Gastroesophageal sphincter (tissue), 3 donors: ENCODE measurements around the gene TMEM30B.

Experiments used
- CTCF ChIP-seq, 4 experiments: fragments of 200-600 bp in 2 of 4; fragments of 450-650 bp in 2 of 4; sonication (generic) in 1 of 4; IDR thresholded peaks; one replicate each; pipeline ENCODE4 v1.5.1; 2017 to 2019; ENCODE audit warnings: antibody characterized with exemption in 4 of 4, mild to moderate bottlenecking in 2 of 4, moderate library complexity in 2 of 4
- POLR2A ChIP-seq, 2 donors: fragments of 450-650 bp; IDR thresholded peaks; one replicate each; pipeline ENCODE4 v1.6.1; 2017; ENCODE audit warnings: antibody characterized with exemption in 2 of 2, mild to moderate bottlenecking in 2 of 2, moderate library complexity in 1 of 2
- POLR2AphosphoS5 ChIP-seq: sonication (generic); formaldehyde crosslinking; IDR thresholded peaks from one replicate; pipeline ENCODE4 v1.6.1; 2017; ENCODE audit warnings: antibody characterized with exemption

DNA sequence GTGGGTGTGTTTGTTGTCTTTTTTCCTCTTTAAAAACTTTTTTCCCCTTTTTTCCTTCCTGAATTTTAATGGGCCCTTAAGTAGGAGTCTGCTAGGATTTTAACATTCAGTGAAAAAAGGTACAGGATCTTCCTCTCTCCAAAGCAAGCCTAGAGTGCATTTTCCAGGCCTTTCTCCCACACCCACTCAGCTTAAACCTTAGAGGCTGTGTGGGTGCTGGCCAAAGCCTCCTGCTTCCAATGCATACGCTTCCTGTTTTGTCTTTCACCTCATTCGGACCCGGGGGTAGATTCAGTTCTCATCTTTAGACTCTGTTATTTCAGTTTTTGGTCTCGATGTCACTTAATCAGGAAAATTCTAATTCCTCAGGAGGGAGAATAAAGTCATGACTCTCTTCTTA, 51.2 kb downstream of the TMEM30B start:
- TF ChIP-seq POLR2A (IDR thresholded peaks at IDR 0.05) (no peak), POLR2AphosphoS5 (no peak), CTCF (IDR thresholded peaks at IDR 0.05) (no peak)
